Neural progenitor cell (in vitro differentiated cells): Measurements from ENCODE around the gene CCDC78.

Experiments
- CTCF ChIP-seq: fragments of 200-600 bp; sonication (generic); IDR thresholded peaks from 2 replicates; pipeline ENCODE4 v1.5.1; 2017; ENCODE audit warnings: antibody characterized with exemption, mild to moderate bottlenecking
- EZH2 ChIP-seq: fragments of 200-600 bp; sonication (generic); IDR thresholded peaks from 2 replicates; pipeline ENCODE4 v1.6.1; 2017; ENCODE audit warnings: antibody characterized with exemption, mild to moderate bottlenecking, moderate library complexity

- TF ChIP-seq EZH2 = no peak
- TF ChIP-seq CTCF = no peak
Measured at GRCh38 chr16:769934-770333, 43.7 kb upstream of the CCDC78 start.
